NCI-H2196 (cell line): ENCODE data around the gene SND1.
"Not testable (repeated sequence)": the region's sequence is repeated elsewhere in the genome, so short reads cannot be mapped to it uniquely, and the experiment has no call there.

ENCODE experiments used
- DNase-seq: peaks from one replicate; lab custom pipeline; 2025; ENCODE audit not compliant: unreplicated experiment; lab: John Stamatoyannopoulos, UW

The SND1 gene

GRCh38 chr7:127652333-127653248 lies 597 bp downstream of the SND1 start:
- DNase-seq, result peak; percentile 21

GRCh38 chr7:127653396-127653795 lies 1.4 kb downstream of the SND1 start:
- no peak for DNase-seq

DNA sequence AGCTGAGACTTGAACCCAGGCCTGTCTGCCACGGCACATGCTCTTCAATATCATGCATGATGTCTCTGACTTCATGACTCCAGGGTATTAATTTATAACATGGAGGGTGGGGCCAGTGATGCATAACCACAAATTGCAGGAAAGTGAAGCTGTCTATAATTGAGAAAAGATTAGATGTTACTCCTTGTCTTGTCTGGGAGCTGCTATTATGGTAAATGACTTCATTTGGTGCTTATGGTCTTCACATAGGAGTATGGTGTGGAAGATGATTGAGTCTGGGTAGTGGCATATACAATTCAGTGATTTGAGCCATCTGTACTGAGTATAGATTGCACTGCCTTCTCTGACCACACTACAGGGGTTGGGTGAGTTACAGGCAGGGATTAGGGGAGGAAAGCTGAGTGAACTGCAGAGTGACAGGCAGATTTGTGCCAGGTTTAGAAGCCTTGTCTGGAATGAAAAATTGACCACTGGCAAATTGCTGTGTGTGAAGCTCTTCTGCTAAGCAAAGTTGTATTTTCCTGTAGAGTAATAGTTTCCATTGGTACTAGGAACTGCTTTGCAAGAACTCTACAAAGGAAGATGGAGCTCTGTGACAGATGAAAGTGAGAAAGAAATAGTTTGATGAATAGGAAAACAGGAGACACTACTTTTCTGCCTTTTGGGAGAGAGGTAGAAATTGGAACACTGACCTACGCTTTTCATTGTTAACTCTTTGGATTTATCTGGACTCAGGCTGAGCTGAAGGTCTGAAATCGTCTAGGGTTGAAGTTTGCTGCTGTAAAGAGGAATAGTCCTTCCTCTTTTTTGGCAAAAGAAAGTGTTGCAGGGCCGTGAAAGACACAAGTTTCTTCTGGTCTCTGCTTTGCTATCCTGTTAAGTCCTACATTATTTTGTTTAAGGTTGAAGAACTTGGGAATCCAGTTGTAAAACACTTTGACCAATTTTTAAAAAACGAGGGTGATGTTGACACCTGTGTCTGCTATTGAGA lies 2.7 kb downstream of the SND1 start:
- DNase-seq, result no peak

- DNase-seq, result no peak
These were observed 3.7 kb downstream of the SND1 start for GRCh38 chr7:127655720-127656119.

DNA sequence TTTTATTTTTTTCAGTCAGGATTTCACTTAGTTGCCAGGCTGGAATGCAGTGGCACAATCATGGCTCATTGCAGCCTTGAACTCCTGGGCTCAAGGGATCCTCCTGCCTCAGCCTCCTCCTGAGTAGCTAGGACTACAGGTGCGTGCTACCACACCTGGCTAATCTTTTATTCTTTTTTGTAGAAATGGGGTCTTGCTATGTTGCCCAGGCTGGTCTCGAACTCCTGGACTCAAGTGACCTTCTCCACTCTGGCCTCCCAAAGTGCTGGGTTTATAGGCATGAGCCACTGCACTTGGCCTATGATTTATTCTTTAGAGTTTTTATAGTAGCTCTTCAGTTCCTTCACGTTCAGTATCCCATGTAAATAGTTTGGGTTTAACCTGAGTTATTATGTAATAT lies 5.5 kb downstream of the SND1 start:
- DNase-seq, result no peak

DNA sequence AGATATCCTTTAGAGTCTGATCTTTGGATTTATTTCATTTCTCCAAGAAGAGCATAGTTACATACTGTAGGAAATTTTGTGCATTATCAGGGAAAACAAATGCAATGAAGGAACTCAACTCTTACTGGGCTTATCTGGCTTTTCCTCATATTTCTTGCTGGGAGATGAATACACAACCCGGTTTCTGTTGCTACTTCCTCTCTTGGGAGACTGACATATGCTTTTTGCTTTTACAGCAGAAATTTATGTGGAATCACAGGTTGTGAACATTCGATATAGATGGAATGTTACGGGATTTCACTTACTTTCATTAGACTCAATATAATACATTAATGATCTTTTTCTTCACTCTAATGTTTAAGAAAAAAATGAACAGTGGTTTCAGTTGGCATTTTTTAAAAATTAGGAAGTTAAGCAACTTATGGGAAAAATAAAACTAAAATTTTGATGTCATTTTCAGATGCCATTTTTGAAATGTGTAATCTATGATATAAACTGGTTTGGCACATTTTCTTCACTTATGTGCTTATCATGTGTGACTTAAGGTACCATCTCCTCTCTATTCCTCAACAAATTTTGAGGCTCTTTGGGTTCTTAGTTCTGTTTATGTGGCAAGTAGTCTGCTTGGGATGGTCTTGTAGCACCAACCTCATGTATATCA lies 7.1 kb downstream of the SND1 start:
- DNase-seq, result no peak

DNA sequence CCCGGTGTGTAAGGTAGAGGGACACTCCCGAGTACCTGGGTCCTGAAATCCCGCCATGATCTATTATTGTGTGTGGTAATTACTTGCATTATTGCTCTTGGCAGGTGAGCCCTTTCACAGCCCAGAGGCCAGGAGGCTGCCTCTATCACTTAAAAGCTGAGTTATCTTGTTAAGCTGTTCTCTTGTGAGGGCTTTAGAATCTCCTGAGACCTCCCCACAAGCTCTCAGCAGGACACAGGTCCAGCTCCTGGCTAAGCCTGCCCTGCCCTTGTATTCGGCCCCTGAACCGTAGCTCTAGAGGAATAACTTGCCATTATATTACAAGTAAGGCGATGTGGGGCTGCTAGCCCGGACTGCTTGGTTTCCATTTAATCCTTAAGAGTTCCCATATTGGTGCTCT lies 13.9 kb downstream of the SND1 start:
- no peak for DNase-seq

DNA sequence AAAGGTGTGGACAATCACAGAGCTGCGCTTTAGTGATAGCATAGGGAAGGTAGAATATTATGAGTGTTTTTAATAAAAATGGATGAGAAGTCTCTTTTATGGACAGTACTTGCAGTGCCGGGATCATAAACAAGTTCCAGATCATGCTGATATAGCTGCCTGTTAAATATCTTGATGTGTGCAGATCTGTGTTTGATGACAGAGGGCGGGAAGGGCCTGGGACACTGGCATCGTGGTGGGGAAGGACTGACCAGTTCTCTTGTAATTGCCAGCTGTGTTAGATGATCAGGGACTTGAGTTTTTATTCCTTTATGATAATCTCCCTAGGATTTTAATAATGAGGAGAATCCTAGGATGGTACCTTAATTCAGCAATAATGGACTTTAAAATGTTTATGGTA lies 14.6 kb downstream of the SND1 start:
- DNase-seq, result no peak

GRCh38 chr7:127667017-127667670 lies 15.2 kb downstream of the SND1 start:
- DNase-seq, result no peak

- DNase-seq, result no peak
These were observed 16.0 kb downstream of the SND1 start for GRCh38 chr7:127667759-127668530.

DNA sequence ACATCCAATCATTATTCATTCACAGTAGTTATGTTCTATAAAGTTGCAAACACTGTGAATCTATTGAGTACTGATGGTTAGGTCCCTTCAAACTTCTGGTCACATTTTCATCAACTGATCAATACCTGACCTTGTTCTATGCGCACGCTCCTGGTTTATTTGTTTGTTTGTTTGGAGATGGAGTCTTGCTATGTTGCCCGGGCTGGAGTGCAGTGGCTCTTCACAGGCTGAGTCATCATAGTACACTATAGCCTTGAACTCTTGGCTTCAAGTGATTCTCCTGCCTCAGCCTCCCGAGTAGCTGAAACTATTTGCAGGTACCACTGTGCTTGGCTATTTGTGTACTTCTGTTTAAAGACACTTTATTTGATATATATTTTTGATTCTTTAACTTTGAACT lies 19.3 kb downstream of the SND1 start:
- no peak for DNase-seq

GRCh38 chr7:127673902-127674301 lies 21.9 kb downstream of the SND1 start:
- no peak for DNase-seq

DNA sequence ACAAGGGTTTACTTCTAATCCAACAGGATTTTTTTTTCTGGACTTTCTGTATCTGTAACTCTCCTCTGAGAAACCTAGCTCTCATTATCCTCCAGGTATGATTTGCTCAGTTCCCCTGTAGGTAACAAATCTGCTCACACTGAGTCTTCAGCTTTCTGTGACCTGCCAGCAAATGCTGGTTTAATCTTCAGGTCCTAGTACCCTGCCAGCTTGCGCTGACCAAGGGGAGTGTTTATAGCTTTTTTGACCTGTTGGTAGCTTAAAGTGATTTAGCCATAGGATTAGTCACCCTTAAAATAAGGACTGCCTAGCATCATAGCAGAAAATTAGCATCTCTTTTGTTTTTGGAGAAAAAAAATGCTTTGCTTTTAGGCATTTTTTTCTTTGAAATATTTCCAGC lies 22.4 kb downstream of the SND1 start:
- no peak for DNase-seq

GRCh38 chr7:127674923-127675322 lies 22.9 kb downstream of the SND1 start:
- DNase-seq, result not testable (repeated sequence)

GRCh38 chr7:127675721-127676120 lies 23.7 kb downstream of the SND1 start:
- DNase-seq, result no peak

- no peak for DNase-seq
These were observed 25.6 kb downstream of the SND1 start for GRCh38 chr7:127677433-127678230.

GRCh38 chr7:127678337-127678736 lies 26.3 kb downstream of the SND1 start:
- DNase-seq, result no peak

DNA sequence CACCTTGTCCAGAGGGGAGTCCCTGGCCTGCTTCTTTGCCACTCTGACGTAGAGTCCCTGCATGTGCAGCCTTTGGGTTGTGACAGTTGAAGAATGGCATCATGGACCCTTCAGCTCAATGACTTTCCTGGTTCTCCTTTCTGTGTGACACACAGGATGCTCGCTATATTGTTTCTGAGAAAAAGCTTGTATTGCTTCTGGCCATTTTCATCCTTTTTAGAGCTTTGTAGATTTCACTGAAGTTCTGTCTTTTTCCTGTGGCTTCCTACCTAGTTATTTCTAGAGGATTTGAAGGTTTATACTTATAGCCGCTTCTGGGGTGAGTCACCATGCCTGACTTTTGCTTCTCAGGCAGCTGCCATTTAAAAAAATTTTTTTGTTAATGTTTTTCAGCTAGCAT lies 27.0 kb downstream of the SND1 start:
- DNase-seq, result no peak

- DNase-seq, result no peak
These were observed 29.0 kb downstream of the SND1 start for GRCh38 chr7:127680983-127681382.
